Ectodermal cell (in vitro differentiated cells): ENCODE measurements around the gene SMYD3.

Experiments
- H3K27ac ChIP-seq: 2 replicates; pipeline ENCODE4 v1.7.0; 2013; ENCODE audit warnings: mild to moderate bottlenecking, low read depth, low read length; ENCODE audit not compliant: insufficient read depth, poor library complexity, severe bottlenecking
- H3K27me3 ChIP-seq: 2 replicates; pipeline ENCODE4 v1.7.0; 2013; ENCODE audit warnings: mild to moderate bottlenecking, low read length; ENCODE audit not compliant: insufficient read depth, control insufficient read depth, poor library complexity, severe bottlenecking
- H3K36me3 ChIP-seq: one replicate; pipeline ENCODE4 v1.7.0; 2013; ENCODE audit warnings: low read length; ENCODE audit not compliant: control insufficient read depth, insufficient read depth
- H3K4me1 ChIP-seq: one replicate; pipeline ENCODE4 v1.7.0; 2013; ENCODE audit warnings: low read length; ENCODE audit not compliant: control insufficient read depth, insufficient read depth
- H3K4me3 ChIP-seq: 2 replicates; pipeline ENCODE4 v1.7.0; 2013; ENCODE audit warnings: low read depth, low read length, control low read depth; ENCODE audit not compliant: insufficient read depth
- H3K9me3 ChIP-seq: 2 replicates; pipeline ENCODE4 v1.7.0; 2013; ENCODE audit warnings: mild to moderate bottlenecking, low read length, moderate library complexity; ENCODE audit not compliant: control insufficient read depth
- WGBS, 2 experiments: methylation state at CpG; one replicate each; pipeline ENCODE4 v1.1.7; 2013; ENCODE audit warnings: missing lambda C conversion rate in 2 of 2; 5-methylcytosine and 5-hydroxymethylcytosine counted together

SMYD3 gene

DNA sequence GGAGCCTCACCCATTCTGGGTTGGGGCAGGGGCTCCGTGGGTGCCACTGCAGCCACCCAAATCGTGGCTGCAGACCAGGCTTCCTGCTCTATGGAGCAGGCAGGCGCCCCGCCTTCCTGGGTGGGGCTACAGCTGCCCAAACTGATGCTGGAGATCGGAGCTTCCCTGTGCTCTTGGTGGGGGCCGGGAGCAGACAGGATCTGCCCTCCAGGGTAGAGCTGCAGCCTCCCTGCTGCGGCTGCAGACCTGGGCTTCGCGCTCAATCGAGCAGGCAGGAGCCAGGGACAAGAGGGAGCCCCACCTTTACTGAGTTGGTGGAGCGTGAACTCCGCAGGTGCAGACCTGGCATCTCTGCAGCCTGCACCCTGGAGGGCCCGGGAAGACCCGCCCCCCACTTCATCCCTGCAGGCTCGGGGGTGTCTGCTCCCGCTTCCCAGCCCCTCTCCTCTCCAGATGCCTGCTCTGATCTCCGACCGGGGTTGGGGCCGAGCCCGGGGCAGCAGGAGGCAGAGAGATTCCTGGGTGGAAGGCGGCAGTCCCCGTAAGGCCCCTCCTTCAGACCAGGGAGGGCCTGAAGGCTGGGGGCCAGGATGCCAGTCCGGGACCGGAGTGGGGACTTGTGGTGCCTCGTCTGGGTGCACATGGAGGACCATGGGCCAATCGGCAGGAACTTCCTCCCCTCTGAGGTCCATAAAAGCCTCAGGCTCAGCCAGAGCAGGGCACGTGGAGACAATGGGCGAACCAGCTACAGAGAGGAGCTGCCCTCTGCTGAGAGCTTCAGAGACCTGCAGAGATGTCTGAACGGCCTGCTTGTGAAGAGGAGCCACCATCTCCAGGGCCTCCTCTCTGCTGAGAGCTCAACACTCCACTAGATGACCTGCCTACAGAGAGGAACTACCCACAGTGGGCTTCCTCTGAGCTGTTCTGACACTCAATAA is 359.3 kb downstream of the SMYD3 start:
- no peak overlapping the region for H3K27ac ChIP-seq
- no peaks in the 10 kb centered on the region for H3K4me1 ChIP-seq
- no peaks in the 10 kb centered on the region for H3K27me3 ChIP-seq
- 90 to 91% methylated on average over 29 of the region's 29 CpGs for WGBS, 2 experiments
- no peaks in the 10 kb centered on the region for H3K9me3 ChIP-seq
- H3K4me3 ChIP-seq, result no peak overlapping the region
- peaks cover 3% of the 10 kb centered on the region for H3K36me3 ChIP-seq

GRCh38 chr1:246146804-246147523 is 360.1 kb downstream of the SMYD3 start:
- no peaks in the 10 kb centered on the region for H3K4me1 ChIP-seq
- no peak overlapping the region for H3K4me3 ChIP-seq
- peaks cover 3% of the 10 kb centered on the region for H3K36me3 ChIP-seq
- no peaks in the 10 kb centered on the region for H3K27me3 ChIP-seq
- no peak overlapping the region for H3K27ac ChIP-seq
- 95 to 98% methylated on average over 25 of the region's 25 CpGs for WGBS, 2 experiments
- no peaks in the 10 kb centered on the region for H3K9me3 ChIP-seq

DNA sequence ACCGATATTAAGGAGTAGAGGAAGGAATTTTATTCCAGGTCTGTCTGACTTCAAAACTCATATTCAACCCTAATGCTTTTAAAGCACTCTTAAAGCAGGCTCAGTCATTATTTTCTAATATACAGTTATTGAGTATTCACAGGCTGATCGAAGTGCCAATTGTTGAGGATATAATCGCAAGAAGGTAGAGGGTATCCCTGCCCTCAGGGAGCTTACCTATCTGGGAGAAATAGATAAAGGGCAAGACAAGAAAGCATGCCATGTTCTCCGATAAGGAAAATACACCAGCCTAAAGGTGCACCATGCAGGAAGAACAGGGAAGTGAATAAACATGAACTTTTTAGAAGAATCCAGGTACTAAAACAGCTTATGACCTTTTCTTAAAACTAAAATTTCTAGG is 361.2 kb downstream of the SMYD3 start:
- Histone ChIP-seq H3K9me3 (no peaks in the 10 kb centered on the region), H3K27me3 (no peaks in the 10 kb centered on the region), H3K4me1 (no peaks in the 10 kb centered on the region), H3K36me3 (peaks cover 3% of the 10 kb centered on the region), H3K4me3 (no peak overlapping the region), H3K27ac (no peak overlapping the region)
- 87 to 100% methylated on average over 3 to 4 of the region's 4 CpGs for WGBS, 2 experiments

DNA sequence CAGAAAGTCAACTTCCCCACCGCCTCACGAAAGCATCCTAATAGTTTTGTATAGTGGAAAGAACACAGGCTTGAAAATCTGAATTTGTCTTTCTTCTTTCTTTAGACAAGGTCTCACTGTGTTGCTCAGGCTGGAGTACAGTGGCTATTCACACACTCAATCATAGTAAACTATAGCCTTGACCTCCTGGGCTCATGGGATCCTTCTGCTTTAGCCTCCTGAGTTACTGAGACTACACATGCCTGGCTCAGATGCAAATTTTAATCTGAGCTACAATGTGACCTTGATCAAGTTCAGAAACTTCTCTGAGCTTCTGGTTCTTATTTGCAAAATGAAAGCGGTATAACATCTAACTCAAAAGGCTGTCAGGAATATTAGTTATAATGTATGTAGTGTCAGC is 362.1 kb downstream of the SMYD3 start:
- Histone ChIP-seq H3K27me3 (no peaks in the 10 kb centered on the region), H3K27ac (no peak overlapping the region), H3K9me3 (no peaks in the 10 kb centered on the region), H3K36me3 (peaks cover 3% of the 10 kb centered on the region), H3K4me1 (no peaks in the 10 kb centered on the region), H3K4me3 (no peak overlapping the region)
- WGBS, 2 experiments, result 95% methylated on average over 2 to 3 of the region's 3 CpGs

- H3K9me3 ChIP-seq, result no peaks in the 10 kb centered on the region
- H3K27ac ChIP-seq, result no peak overlapping the region
- peaks cover 5% of the 10 kb centered on the region for H3K4me1 ChIP-seq
- no peak overlapping the region for H3K4me3 ChIP-seq
- no peaks in the 10 kb centered on the region for H3K27me3 ChIP-seq
- peaks cover 3% of the 10 kb centered on the region for H3K36me3 ChIP-seq
- WGBS, 2 experiments, result 94 to 96% methylated on average over 10 of the region's 10 CpGs
Measured at GRCh38 chr1:246142320-246142893, 364.7 kb downstream of the SMYD3 start.

GRCh38 chr1:246141306-246141705 is 365.8 kb downstream of the SMYD3 start:
- peaks cover 5% of the 10 kb centered on the region for H3K4me1 ChIP-seq
- peaks cover 3% of the 10 kb centered on the region for H3K36me3 ChIP-seq
- no peak overlapping the region for H3K27ac ChIP-seq
- 95% methylated on average over 4 of the region's 4 CpGs for WGBS, 2 experiments
- no peaks in the 10 kb centered on the region for H3K27me3 ChIP-seq
- no peaks in the 10 kb centered on the region for H3K9me3 ChIP-seq
- no peak overlapping the region for H3K4me3 ChIP-seq

- H3K4me3 ChIP-seq, result no peak overlapping the region
- 89 to 98% methylated on average over 2 of the region's 2 CpGs for WGBS, 2 experiments
- H3K4me1 ChIP-seq, result peaks cover 5% of the 10 kb centered on the region
- no peaks in the 10 kb centered on the region for H3K9me3 ChIP-seq
- H3K27me3 ChIP-seq, result no peaks in the 10 kb centered on the region
- no peak overlapping the region for H3K27ac ChIP-seq
- no peaks in the 10 kb centered on the region for H3K36me3 ChIP-seq
Measured at GRCh38 chr1:246139745-246140182, 367.3 kb downstream of the SMYD3 start.

GRCh38 chr1:246138781-246139180 is 368.3 kb downstream of the SMYD3 start:
- no peak overlapping the region for H3K4me3 ChIP-seq
- no peaks in the 10 kb centered on the region for H3K36me3 ChIP-seq
- H3K4me1 ChIP-seq, result peaks cover 5% of the 10 kb centered on the region
- no peaks in the 10 kb centered on the region for H3K27me3 ChIP-seq
- H3K27ac ChIP-seq, result peak overlapping the region; percentile 48
- WGBS, 2 experiments, result 0% methylated on average over 1 of the region's 2 CpGs
- no peaks in the 10 kb centered on the region for H3K9me3 ChIP-seq

GRCh38 chr1:246136477-246136876 is 370.6 kb downstream of the SMYD3 start:
- H3K4me1 ChIP-seq, result peaks cover 5% of the 10 kb centered on the region
- H3K36me3 ChIP-seq, result no peaks in the 10 kb centered on the region
- no peaks in the 10 kb centered on the region for H3K9me3 ChIP-seq
- H3K27me3 ChIP-seq, result no peaks in the 10 kb centered on the region
- no peak overlapping the region for H3K27ac ChIP-seq
- no peak overlapping the region for H3K4me3 ChIP-seq

DNA sequence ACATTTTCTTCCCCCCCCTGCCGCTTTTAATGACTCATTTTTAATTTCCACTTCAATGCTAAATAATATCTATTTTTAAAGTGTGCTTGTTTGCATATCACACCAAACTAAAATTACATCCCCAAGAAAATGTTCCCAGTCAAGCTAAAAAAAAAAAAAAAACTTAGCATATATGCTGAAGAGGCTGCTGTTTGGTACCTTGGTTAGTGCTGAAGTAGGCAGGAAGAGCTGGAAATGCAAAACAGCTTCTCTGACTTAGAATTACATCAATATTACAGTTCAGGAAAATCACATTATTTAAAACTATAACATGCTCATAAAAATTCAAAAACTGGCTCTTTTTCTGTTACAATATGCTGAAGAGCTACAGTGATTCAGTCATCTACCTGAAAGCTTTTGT is 372.3 kb downstream of the SMYD3 start:
- no peak overlapping the region for H3K27ac ChIP-seq
- H3K36me3 ChIP-seq, result no peaks in the 10 kb centered on the region
- 90% methylated on average over 1 of the region's 1 CpG; no CpG with 5 or more reads in 1 of the 2 experiments for WGBS, 2 experiments

More for the DNA sequence above, 372.3 kb downstream of the SMYD3 start:
- no peak overlapping the region for H3K4me3 ChIP-seq
- H3K9me3 ChIP-seq, result no peaks in the 10 kb centered on the region
- H3K4me1 ChIP-seq, result peaks cover 5% of the 10 kb centered on the region
- no peaks in the 10 kb centered on the region for H3K27me3 ChIP-seq
